Stomach (tissue), 9 donors: Measurements from ENCODE around the gene KCNJ5. TPM values are rescaled to one million over a fixed set of nuclear protein-coding genes. Genes with fewer than 3 reads are reported as not detected.

ENCODE experiments used
- DNase-seq, 2 donors: peaks; one replicate each; pipeline versions ENCODE4 v3.0.0 to v3.0.0-alpha.2; 2013 to 2019
- H3K27ac ChIP-seq, 5 donors: fragments of 200-600 bp in 4 of 5; sonication (generic) in 4 of 5; one replicate each; pipeline ENCODE4 v1.5.1; 2013 to 2019; ENCODE audit warnings: mild to moderate bottlenecking in 1 of 5, moderate library complexity in 1 of 5
- H3K27me3 ChIP-seq, 3 donors: fragments of 200-600 bp; sonication (generic); one replicate each; pipeline ENCODE4 v1.5.1; 2017 to 2019; ENCODE audit warnings: mixed run types in 1 of 3
- H3K36me3 ChIP-seq, 4 donors: fragments of 200-600 bp; sonication (generic); 1 replicate in 3 of 4; 2 replicates in 1 of 4; pipeline ENCODE4 v1.5.1; 2016 to 2019
- H3K4me1 ChIP-seq, 4 donors: fragments of 200-600 bp; sonication (generic); one replicate each; pipeline ENCODE4 v1.5.1; 2016 to 2019
- H3K4me3 ChIP-seq, 4 donors: fragments of 200-600 bp; sonication (generic) in 3 of 4; one replicate each; pipeline ENCODE4 v1.5.1; 2016 to 2019; ENCODE audit warnings: mild to moderate bottlenecking in 1 of 4
- H3K9me3 ChIP-seq, 4 donors: fragments of 200-600 bp; sonication (generic); one replicate each; pipeline ENCODE4 v1.5.1; 2016 to 2019
- CTCF ChIP-seq, 7 experiments: fragments of 450-650 bp in 4 of 7; fragments of 200-600 bp in 3 of 7; sonication (generic) in 3 of 7; IDR thresholded peaks; one replicate each; pipeline ENCODE4 v1.5.1; 2016 to 2019; ENCODE audit warnings: antibody characterized with exemption in 7 of 7, control low read depth in 2 of 7, mild to moderate bottlenecking in 1 of 7
- EP300 ChIP-seq: sonication (generic); formaldehyde crosslinking; IDR thresholded peaks from one replicate; pipeline ENCODE4 v1.6.1; 2017; ENCODE audit warnings: antibody characterized with exemption
- POLR2A ChIP-seq, 4 donors: fragments of 450-650 bp; IDR thresholded peaks; one replicate each; pipeline ENCODE4 v1.6.1; 2016; ENCODE audit warnings: antibody characterized with exemption in 4 of 4, control low read depth in 2 of 4, mild to moderate bottlenecking in 1 of 4, moderate library complexity in 1 of 4
- POLR2AphosphoS5 ChIP-seq, 3 donors: sonication (generic); formaldehyde crosslinking; IDR thresholded peaks; one replicate each; pipeline ENCODE4 v1.6.1; 2016; ENCODE audit warnings: antibody characterized with exemption in 3 of 3
- WGBS, 5 donors: extraction: QIAGEN DNeasy Blood & Tissue Kit in 3 of 5; methylation state at CpG; one replicate each; pipeline versions ENCODE4 v1.1.5 to v1.1.7; 2013 to 2018; 5-methylcytosine and 5-hydroxymethylcytosine counted together
- intact Hi-C: fragments of 100-400 bp; cut with DNase I; formaldehyde crosslinking; loops from one replicate; pipeline ENCODE4 v1.15.1; 2023; ENCODE audit warnings: low total_unique reads
- polyA plus RNA-seq, 3 donors: library from polyadenylated mRNA; stranded (reverse); fragments of 200-250 nt; gene quantifications; one replicate each; pipeline ENCODE4 v1.2.3, GENCODE V29; 2013
- total RNA-seq, 5 donors: library from RNA; depleted of rRNA; stranded (reverse); fragments of >200 nt; gene quantifications; one replicate each; pipeline versions ENCODE4 v1.1.0 to v1.2.3, GENCODE V29; 2014 to 2016
- donor health status: healthy with polysubstance abuse.
- donor health status: Bipolar disorder and iron deficiency.
- donor health status: healthy.

KCNJ5 gene
- total and polyA plus RNA-seq, 8 donors: 0.25 to 1.9 (median 0.83) TPM; not detected in 2

- intact Hi-C loops: no loop called here
- 93 to 98% (median 95%) methylated on average over 9 of the region's 9 CpGs for WGBS, 5 donors
Observed at GRCh38 chr11:128968916-128969315, 77.8 kb downstream of the KCNJ5 start.

More at GRCh38 chr11:128968916-128969315, 77.8 kb downstream of the KCNJ5 start:
- Histone ChIP-seq H3K4me3 (no peak overlapping the region), H3K27me3 (no peaks in the 10 kb centered on the region), H3K36me3 (peaks cover 40 to 65% (median 60%) of the 10 kb centered on the region in 4 donors), H3K27ac (no peak overlapping the region), H3K4me1 (no peaks in the 10 kb centered on the region), H3K9me3 (no peaks in the 10 kb centered on the region)
- TF ChIP-seq CTCF (IDR thresholded peaks at IDR 0.05) (no peak), EP300 (no peak), POLR2A (IDR thresholded peaks at IDR 0.05) (no peak), POLR2AphosphoS5 (IDR thresholded peaks at IDR 0.05) (no peak)
- DNase-seq: no peak

Other genes starting within 250 kb of the KCNJ5 start
- 10 to 100 TPM in 3 of 5 donors, 1 to 10 TPM in 1, under 1 TPM in 1; 0.87 to 39.7 (median 13.0) TPM for gene FLI1, start 197.3 kb upstream of the KCNJ5 start, total RNA-seq
- gene FLI1, start 197.3 kb upstream of the KCNJ5 start, polyA plus RNA-seq: 1 to 10 TPM; 2.4 to 4.0 (median 3.6) TPM
- gene KCNJ1, start 24.1 kb upstream of the KCNJ5 start, total RNA-seq: not detected
- under 1 TPM in 1 of 3 donors, not detected in 2; 0.10 TPM for gene KCNJ1, start 24.1 kb upstream of the KCNJ5 start, polyA plus RNA-seq
- gene TP53AIP1, start 51.5 kb downstream of the KCNJ5 start, total RNA-seq: not detected
- 10 to 100 TPM in 1 of 3 donors, not detected in 2; 22.4 TPM for gene TP53AIP1, start 51.5 kb downstream of the KCNJ5 start, polyA plus RNA-seq